Ishikawa (cell line): Measurements from ENCODE around the gene HBS1L.

Experiments
- CEBPB ChIP-seq: IDR thresholded peaks from 2 replicates; pipeline ENCODE4 v1.6.1; 2012
- CREB1 ChIP-seq: IDR thresholded peaks from 2 replicates; pipeline ENCODE4 v1.6.1; 2012; ENCODE audit warnings: low read depth
- EGR1 ChIP-seq: IDR thresholded peaks from 2 replicates; pipeline ENCODE4 v1.6.1; 2012
- EP300 ChIP-seq: IDR thresholded peaks from 2 replicates; pipeline ENCODE4 v1.6.1; 2012; ENCODE audit warnings: borderline replicate concordance
- FOXM1 ChIP-seq: IDR thresholded peaks from 2 replicates; pipeline ENCODE4 v1.6.1; 2012; ENCODE audit warnings: low read depth, borderline replicate concordance
- MAX ChIP-seq: IDR thresholded peaks from 2 replicates; pipeline ENCODE4 v1.6.1; 2012
- NFIC ChIP-seq: IDR thresholded peaks from 2 replicates; pipeline ENCODE4 v1.6.1; 2012
- RAD21 ChIP-seq: IDR thresholded peaks from 2 replicates; pipeline ENCODE4 v1.6.1; 2012; ENCODE audit warnings: low read depth
- REST ChIP-seq: IDR thresholded peaks from 2 replicates; pipeline ENCODE4 v1.6.1; 2012; ENCODE audit warnings: low read depth, mild to moderate bottlenecking
- TAF1 ChIP-seq: IDR thresholded peaks from 2 replicates; pipeline ENCODE4 v1.6.1; 2012; ENCODE audit warnings: low read depth, mild to moderate bottlenecking
- TCF12 ChIP-seq: IDR thresholded peaks from 2 replicates; pipeline ENCODE4 v1.6.1; 2012; ENCODE audit warnings: low read depth
- TEAD4 ChIP-seq: IDR thresholded peaks from 2 replicates; pipeline ENCODE4 v1.6.1; 2012
- USF1 ChIP-seq: IDR thresholded peaks from 2 replicates; pipeline ENCODE4 v1.6.1; 2012
- YY1 ChIP-seq: IDR thresholded peaks from 2 replicates; pipeline ENCODE4 v1.6.1; 2012; ENCODE audit warnings: low read depth
- ZBTB7A ChIP-seq: IDR thresholded peaks from 2 replicates; pipeline ENCODE4 v1.6.1; 2012; ENCODE audit warnings: low read depth

The HBS1L gene

GRCh38 chr6:135025775-135026174 is 28.8 kb downstream of the HBS1L start:
- TF ChIP-seq USF1 (no peak), REST (no peak), NFIC (no peak), ZBTB7A (no peak), TCF12 (no peak), TAF1 (no peak), TEAD4 (no peak), CEBPB (no peak), EP300 (no peak), CREB1 (no peak)

- no peak for TF ChIP-seq RAD21
- TF ChIP-seq EGR1 = no peak
- no peak for TF ChIP-seq FOXM1
- TF ChIP-seq REST = no peak
Measured at GRCh38 chr6:135025175-135025574, 29.4 kb downstream of the HBS1L start.

- TF ChIP-seq TEAD4 (no peak), YY1 (no peak), CEBPB (no peak), REST (no peak), EP300 (no peak), MAX (no peak), RAD21 (no peak), NFIC (no peak), FOXM1 (no peak), CREB1 (no peak), EGR1 (no peak), ZBTB7A (no peak), TAF1 (no peak), USF1 (no peak), TCF12 (no peak)
Measured at GRCh38 chr6:135022050-135022697, 32.4 kb downstream of the HBS1L start.

GRCh38 chr6:135021310-135022049 is 33.1 kb downstream of the HBS1L start:
- TF ChIP-seq RAD21 (no peak), ZBTB7A (no peak), NFIC (no peak)

- no peak for TF ChIP-seq RAD21
- no peak for TF ChIP-seq CREB1
- no peak for TF ChIP-seq YY1
- TF ChIP-seq REST = no peak
- TF ChIP-seq MAX = no peak
- TF ChIP-seq EP300 = no peak
- no peak for TF ChIP-seq ZBTB7A
- no peak for TF ChIP-seq FOXM1
- no peak for TF ChIP-seq TCF12
- TF ChIP-seq TAF1 = no peak
- no peak for TF ChIP-seq USF1
- no peak for TF ChIP-seq CEBPB
- TF ChIP-seq NFIC = no peak
- TF ChIP-seq EGR1 = no peak
Measured at GRCh38 chr6:135018941-135019340, 35.7 kb downstream of the HBS1L start.
